Measurements from ENCODE around the gene PDE4D.

PDE4D gene

DNA sequence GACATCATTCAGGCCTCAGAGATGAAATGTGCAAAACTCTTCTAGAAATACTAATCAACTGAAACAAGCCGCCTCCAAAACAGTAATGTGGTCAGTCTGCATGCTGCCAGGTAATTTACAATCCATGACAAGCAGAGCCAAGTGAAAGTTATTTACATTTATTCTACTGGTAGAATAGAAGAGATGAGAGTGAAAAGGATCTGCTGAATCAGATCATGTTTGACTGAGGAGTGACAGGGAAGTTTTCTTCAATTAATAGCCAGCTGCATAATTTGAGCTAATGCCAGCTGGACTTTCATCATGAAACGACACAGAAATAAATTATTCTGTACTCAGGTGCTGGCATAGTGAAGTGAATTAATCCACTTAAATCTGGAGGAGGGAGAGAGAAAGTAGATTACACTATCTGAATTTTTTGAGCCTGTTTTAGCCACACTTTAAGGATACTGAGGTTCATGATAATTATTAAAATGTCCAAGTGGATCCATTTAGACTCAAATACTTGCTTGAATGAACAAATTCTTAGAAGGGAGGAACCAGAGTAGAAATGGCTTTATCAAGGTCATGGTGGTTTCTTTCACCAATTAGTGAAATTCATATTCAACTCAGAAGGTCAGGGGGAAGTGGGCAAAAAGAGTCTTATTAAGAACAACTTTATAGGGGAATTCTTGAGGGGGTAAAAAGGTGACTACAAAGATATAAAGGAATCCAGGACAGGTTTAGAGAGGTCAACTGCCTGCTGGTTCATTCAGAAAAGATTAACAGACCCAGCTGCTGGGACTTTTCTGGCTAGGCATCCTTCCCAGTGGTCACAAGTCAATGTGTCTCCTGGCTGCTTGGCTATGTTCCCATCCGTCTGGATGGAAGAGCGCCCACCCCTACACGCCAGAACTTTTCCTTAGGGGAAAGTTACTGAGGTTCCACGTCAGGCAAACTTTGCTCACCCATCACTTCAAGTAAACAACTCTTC is 350.4 kb downstream of the PDE4D start:
- peaks cover 7% of the 10 kb centered on the region for H3K4me1 ChIP-seq (ENCODE audit: insufficient read depth, low read length)
- no peaks in the 10 kb centered on the region for H3K9me3 ChIP-seq (ENCODE audit: control insufficient read depth, insufficient read depth, low read length)
- H3K9ac ChIP-seq (ENCODE audit: low read depth, low read length), result no peak overlapping the region

DNA sequence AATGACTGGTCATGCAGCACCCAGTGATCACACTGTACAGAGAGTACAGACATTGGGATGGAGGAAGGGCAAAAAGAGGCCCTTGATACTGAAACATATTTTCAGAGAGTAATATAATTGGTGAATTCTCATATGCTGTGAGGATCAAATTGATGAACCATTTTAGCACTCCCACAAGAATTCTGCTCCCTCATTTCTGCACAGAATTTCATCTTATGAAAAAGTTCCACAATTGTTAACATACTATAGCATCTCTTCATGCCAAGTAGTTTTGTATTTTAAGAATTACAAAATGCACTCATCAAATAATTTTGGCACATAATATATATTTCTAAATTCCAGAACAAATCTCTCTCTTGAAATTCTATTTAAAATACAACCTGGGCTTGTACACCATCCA is 351.2 kb downstream of the PDE4D start:
- Histone ChIP-seq H3K4me1 (ENCODE audit: insufficient read depth, low read length) (peaks cover 7% of the 10 kb centered on the region), H3K36me3 (ENCODE audit: insufficient read depth, low read length) (no peaks in the 10 kb centered on the region), H3K9ac (ENCODE audit: low read depth, low read length) (no peak overlapping the region), H3K9me3 (ENCODE audit: control insufficient read depth, insufficient read depth, low read length) (no peaks in the 10 kb centered on the region)

More for the DNA sequence above, 350.4 kb downstream of the PDE4D start:
- no peaks in the 10 kb centered on the region for H3K36me3 ChIP-seq (ENCODE audit: insufficient read depth, low read length)

DNA sequence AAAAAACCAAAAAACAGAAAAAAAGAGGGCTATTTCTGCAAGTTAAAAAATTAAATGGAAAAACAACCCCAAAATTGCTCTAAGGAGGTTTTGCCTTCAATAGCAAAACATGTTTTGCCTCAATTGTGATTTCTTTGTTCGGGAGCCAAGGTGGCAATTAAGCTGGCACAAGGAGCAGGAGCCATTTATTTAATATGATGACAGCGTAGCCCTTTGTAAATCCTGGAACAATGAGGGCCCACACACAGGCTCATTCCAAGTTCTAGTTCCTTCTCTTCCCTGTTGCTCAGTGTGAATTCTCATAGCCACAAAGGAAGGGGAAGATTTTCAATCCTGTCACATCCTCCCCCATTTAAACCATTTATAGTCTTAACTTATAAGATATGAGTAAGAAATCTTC is 353.2 kb downstream of the PDE4D start:
- no peak overlapping the region for H3K9ac ChIP-seq (ENCODE audit: low read depth, low read length)
- no peaks in the 10 kb centered on the region for H3K36me3 ChIP-seq (ENCODE audit: insufficient read depth, low read length)
- H3K4me1 ChIP-seq (ENCODE audit: insufficient read depth, low read length), result peaks cover 7% of the 10 kb centered on the region
- H3K9me3 ChIP-seq (ENCODE audit: control insufficient read depth, insufficient read depth, low read length), result no peaks in the 10 kb centered on the region

DNA sequence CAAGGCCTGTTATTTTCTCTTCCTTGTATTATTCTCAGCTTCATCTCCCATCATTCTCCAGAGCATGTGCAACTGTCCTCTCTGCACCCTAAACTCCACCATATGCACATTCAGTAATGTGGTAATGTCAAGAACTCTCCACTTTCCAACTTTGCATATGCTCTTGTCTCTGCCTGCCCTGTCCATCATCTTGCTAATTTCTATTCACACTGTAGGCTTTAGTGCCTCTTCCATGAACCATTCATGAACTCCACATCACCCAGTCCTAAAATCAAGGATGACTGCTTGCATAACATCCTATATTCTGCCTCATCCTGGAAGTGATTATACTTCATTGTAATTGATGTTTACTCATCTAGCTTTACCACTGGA is 354.8 kb downstream of the PDE4D start:
- Histone ChIP-seq H3K4me1 (ENCODE audit: insufficient read depth, low read length) (peaks cover 4% of the 10 kb centered on the region; the same call in 1 of the 2 replicates), H3K36me3 (ENCODE audit: insufficient read depth, low read length) (no peaks in the 10 kb centered on the region), H3K9me3 (ENCODE audit: control insufficient read depth, insufficient read depth, low read length) (no peaks in the 10 kb centered on the region), H3K9ac (ENCODE audit: low read depth, low read length) (no peak overlapping the region)

DNA sequence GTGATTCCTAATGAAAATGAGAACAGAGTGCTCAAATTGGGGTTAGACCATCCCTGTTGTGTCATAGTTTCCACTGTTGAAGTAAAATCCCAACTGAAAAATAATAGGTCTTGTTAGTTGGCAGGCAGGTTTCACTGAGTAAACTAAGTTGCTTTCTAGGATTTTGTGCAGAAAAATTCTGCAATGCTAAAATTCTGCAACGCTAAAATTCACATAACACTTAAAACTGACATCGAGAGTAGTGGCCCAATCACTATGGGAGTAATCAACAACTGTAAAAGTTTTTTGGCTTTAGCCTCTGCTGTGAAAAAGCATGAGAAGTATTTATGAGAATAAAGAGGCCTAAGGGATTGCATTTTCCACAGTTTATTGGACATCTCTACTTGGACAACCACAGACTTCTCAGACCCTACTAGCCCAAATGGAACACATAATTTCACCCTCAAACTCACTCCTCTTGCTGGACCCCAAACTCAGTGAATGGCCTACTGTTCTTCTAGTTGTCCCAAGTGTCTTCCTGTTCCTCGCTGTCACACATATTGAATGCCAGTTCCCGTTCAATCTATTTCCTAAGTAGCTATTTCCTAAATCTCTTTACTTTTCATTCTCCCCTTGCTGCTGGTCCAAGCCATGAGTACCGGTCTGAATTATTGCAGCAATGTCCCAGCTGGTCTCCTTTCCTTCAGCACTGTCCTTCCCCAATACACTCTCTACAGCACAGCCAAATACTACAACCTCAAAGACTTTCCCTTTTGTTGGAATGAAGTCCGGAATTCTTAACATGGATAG is 355.4 kb downstream of the PDE4D start:
- Histone ChIP-seq H3K9me3 (ENCODE audit: control insufficient read depth, insufficient read depth, low read length) (no peaks in the 10 kb centered on the region), H3K9ac (ENCODE audit: low read depth, low read length) (no peak overlapping the region), H3K36me3 (ENCODE audit: insufficient read depth, low read length) (no peaks in the 10 kb centered on the region), H3K4me1 (ENCODE audit: insufficient read depth, low read length) (peaks cover 4% of the 10 kb centered on the region; the same call in 1 of the 2 replicates)

DNA sequence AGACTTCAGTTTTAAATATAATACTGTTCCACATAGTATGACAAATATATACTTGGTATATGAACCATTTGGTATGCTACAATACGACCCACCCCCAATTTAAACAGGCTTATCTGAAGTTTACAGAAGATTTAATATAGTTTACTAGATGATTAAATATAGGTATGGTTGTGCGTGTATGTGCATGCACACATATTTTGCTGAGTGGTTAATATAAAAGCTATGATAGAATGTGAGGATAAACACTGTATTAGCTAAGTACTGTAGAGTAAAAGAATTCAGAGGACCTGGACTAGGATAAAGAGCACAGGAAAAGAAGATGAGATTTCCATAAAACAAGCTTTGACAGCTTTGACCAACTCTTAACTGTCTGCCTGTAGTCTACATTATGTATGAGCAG is 356.7 kb downstream of the PDE4D start:
- Histone ChIP-seq H3K36me3 (ENCODE audit: insufficient read depth, low read length) (no peaks in the 10 kb centered on the region), H3K9me3 (ENCODE audit: control insufficient read depth, insufficient read depth, low read length) (no peaks in the 10 kb centered on the region), H3K9ac (ENCODE audit: low read depth, low read length) (no peak overlapping the region), H3K4me1 (ENCODE audit: insufficient read depth, low read length) (peaks cover 4% of the 10 kb centered on the region; the same call in 1 of the 2 replicates)

DNA sequence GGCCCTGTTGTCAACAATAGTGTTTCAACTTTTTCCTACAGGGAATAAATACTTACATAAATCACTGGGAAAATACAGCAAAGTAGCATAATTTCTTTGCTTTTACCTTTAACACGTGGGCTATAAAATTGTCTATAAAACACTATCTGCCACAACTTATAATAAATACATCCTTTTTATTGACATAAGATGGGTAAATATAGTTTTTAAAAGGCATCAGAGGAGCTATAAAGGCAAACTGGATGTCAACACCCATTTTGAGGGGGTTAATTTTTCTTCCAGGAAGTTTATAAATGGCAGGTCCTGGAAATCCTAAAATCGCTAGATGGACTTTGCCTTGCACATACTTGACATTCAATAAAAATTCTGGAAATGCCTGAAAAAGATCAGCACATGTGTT is 358.0 kb downstream of the PDE4D start:
- Histone ChIP-seq H3K9ac (ENCODE audit: low read depth, low read length) (no peak overlapping the region), H3K4me1 (ENCODE audit: insufficient read depth, low read length) (peaks cover 2% of the 10 kb centered on the region; the same call in 1 of the 2 replicates), H3K9me3 (ENCODE audit: control insufficient read depth, insufficient read depth, low read length) (no peaks in the 10 kb centered on the region), H3K36me3 (ENCODE audit: insufficient read depth, low read length) (no peaks in the 10 kb centered on the region)

DNA sequence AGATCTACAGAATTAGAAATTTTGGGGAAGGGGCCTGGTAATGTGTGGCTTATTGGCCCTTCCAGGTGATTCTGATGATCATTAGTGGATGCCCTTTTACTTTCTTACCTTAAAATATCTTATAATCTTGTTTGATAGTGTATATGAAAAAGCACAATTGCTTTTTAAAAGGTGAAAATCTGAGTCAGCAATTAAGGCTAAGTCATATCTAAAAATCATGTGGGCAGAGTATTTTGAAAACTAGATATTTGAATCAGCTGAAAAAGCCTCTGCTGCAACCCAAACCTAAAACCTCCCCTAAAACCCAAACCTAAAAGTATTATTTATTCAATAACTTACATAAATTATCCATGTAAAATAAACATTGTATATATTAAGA is 359.8 kb downstream of the PDE4D start:
- H3K9ac ChIP-seq (ENCODE audit: low read depth, low read length), result no peak overlapping the region
- H3K4me1 ChIP-seq (ENCODE audit: insufficient read depth, low read length), result peaks cover under 1% of the 10 kb centered on the region; the same call in 1 of the 2 replicates
- no peaks in the 10 kb centered on the region for H3K36me3 ChIP-seq (ENCODE audit: insufficient read depth, low read length)
- no peaks in the 10 kb centered on the region for H3K9me3 ChIP-seq (ENCODE audit: control insufficient read depth, insufficient read depth, low read length)

DNA sequence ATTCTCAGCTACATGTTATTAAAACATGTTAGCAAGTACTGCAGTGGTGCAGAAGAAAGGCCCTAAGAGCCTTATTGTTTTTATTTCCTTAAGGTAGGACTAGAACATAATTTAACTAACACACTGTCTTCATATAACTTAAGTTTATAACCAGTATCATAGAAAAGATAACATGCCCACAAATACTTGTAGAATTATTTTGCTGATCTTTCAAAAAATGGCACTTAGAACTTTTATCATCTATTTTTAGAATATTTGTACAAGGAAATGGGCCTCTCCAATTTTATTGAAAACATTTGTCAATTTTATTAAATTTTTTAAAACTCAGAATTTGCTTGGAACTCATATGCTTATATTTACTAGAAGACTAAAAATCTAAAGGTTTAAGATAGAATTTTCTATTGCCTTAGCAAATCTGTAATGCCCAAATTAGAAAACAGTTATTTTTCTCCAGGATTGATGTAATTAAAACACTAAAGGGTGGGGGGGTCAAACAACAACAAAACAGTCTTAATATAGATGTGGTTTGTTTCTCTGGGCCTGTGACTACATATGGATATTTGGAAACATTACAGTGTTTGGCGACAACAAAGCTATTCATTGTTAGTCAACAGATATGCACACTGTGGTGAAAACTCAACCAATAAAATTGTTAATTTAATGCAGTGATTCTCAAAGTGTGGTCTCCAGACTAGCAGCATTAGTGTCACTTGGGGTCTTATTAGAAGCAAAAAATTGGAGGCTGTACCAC is 360.4 kb downstream of the PDE4D start:
- no peak overlapping the region for H3K9ac ChIP-seq (ENCODE audit: low read depth, low read length)
- H3K4me1 ChIP-seq (ENCODE audit: insufficient read depth, low read length), result peaks cover 4% of the 10 kb centered on the region; the same call in 1 of the 2 replicates
- no peaks in the 10 kb centered on the region for H3K9me3 ChIP-seq (ENCODE audit: control insufficient read depth, insufficient read depth, low read length)
- no peaks in the 10 kb centered on the region for H3K36me3 ChIP-seq (ENCODE audit: insufficient read depth, low read length)

DNA sequence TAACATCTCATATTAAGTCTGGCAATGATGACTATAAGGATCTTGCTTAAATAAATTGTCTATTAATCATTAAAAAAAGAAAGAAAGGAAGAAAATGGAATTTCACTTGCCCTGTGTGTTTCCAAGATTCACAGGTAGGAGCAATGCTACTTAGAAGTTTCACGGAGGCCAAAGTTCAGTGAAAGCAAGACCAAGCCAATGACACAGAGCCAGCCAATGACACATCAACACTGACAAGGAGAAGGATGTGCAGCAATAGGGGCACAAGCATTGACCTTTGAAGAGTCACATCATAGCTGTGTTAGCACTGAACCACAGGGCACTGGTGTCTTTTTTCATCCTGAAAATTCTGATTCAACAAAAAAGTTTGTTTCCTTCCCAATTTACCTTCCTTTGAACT is 364.3 kb downstream of the PDE4D start:
- H3K36me3 ChIP-seq (ENCODE audit: insufficient read depth, low read length), result no peaks in the 10 kb centered on the region
- H3K9ac ChIP-seq (ENCODE audit: low read depth, low read length), result no peak overlapping the region
- H3K9me3 ChIP-seq (ENCODE audit: control insufficient read depth, insufficient read depth, low read length), result no peaks in the 10 kb centered on the region; the same call in 1 of the 2 replicates
- peaks cover 4% of the 10 kb centered on the region; the same call in 1 of the 2 replicates for H3K4me1 ChIP-seq (ENCODE audit: insufficient read depth, low read length)

DNA sequence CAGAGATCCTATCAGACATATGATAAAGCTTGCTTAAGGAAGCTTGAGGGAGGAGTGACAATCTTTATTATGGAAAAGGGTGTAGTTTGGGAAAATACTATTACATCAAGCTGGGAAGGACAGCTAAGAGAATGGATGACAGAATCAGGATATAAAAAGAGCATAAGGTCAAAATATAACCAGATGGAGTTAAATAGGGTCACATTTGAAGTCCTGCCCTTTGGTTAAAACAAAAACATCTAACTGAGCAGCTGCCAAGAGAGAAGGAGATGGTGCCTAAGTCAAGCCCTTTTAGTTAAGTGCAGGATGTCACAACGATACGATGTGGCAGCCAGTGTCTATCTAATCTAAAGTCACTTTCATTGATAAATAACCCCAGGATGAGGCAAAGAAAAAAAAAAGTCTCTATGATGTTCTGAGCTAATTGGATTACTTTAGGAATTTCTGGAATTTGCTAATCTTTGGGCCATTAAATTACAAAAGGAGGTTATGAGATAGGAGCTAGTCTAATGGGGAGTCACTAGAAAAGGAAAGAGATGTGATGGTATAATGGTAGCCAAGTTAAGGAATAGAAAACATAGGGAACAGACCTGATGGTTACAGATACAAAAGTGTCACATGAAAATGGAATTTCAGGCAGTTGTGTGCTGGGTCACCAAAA is 365.2 kb downstream of the PDE4D start:
- Histone ChIP-seq H3K9ac (ENCODE audit: low read depth, low read length) (no peak overlapping the region), H3K9me3 (ENCODE audit: control insufficient read depth, insufficient read depth, low read length) (no peaks in the 10 kb centered on the region; the same call in 1 of the 2 replicates), H3K36me3 (ENCODE audit: insufficient read depth, low read length) (no peaks in the 10 kb centered on the region), H3K4me1 (ENCODE audit: insufficient read depth, low read length) (peaks cover 4% of the 10 kb centered on the region; the same call in 1 of the 2 replicates)

DNA sequence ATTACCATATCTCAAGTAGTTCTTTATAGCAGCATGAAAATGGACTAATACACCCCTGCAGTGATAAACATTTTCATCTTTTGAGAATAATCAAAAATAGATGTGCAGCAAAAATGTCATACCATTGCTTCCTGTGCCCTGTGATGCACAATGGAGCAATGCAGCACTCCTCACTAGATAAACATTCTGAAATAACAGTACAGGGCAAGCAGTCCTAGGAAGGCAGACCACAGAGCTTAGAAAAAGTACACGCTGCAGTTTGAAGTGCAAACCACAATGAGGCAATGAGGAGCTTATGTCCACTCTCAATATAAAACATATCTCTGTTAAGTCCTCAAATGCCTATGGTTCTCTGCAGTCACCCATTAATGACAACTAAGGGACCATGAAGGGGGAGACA is 367.6 kb downstream of the PDE4D start:
- H3K4me1 ChIP-seq (ENCODE audit: insufficient read depth, low read length), result peaks cover 4% of the 10 kb centered on the region; the same call in 1 of the 2 replicates
- no peaks in the 10 kb centered on the region; the same call in 1 of the 2 replicates for H3K9me3 ChIP-seq (ENCODE audit: control insufficient read depth, insufficient read depth, low read length)
- H3K9ac ChIP-seq (ENCODE audit: low read depth, low read length), result no peak overlapping the region
- no peaks in the 10 kb centered on the region for H3K36me3 ChIP-seq (ENCODE audit: insufficient read depth, low read length)

DNA sequence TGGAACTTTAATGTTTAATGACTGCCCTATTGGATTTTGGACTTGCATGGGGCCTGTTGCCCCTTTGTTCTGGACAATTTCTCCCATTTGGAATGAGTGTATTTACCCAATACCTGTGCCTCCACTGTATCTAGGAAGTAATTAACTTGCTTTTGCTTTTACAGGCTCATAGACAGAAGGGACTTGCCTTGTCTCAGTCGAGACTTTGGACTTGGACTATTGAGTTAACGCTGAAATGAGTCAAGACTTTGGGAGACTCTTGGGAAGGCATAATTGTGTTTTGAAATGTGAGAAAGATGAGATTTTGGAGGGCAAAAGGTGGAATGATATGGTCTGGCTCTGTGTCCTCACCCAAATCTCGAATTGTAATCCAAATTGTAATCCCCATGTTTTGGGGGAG is 368.2 kb downstream of the PDE4D start:
- H3K9ac ChIP-seq (ENCODE audit: low read depth, low read length), result no peak overlapping the region
- no peaks in the 10 kb centered on the region for H3K36me3 ChIP-seq (ENCODE audit: insufficient read depth, low read length)
- no peaks in the 10 kb centered on the region; the same call in 1 of the 2 replicates for H3K9me3 ChIP-seq (ENCODE audit: control insufficient read depth, insufficient read depth, low read length)
- peaks cover 4% of the 10 kb centered on the region; the same call in 1 of the 2 replicates for H3K4me1 ChIP-seq (ENCODE audit: insufficient read depth, low read length)

Measured in ES-I3 (cell line).